Activated CD4-positive, alpha-beta T cell treated with anti-CD3 and anti-CD28 coated beads for 48 hours (primary cell): Measurements from ENCODE around the gene JAK3.

ENCODE experiments used
- DNase-seq: peaks from one replicate; pipeline ENCODE4 v3.0.0-alpha.2; 2020

The JAK3 gene

GRCh38 chr19:17837972-17838371 is 9.8 kb downstream of the JAK3 start:
- no peak for DNase-seq

DNA sequence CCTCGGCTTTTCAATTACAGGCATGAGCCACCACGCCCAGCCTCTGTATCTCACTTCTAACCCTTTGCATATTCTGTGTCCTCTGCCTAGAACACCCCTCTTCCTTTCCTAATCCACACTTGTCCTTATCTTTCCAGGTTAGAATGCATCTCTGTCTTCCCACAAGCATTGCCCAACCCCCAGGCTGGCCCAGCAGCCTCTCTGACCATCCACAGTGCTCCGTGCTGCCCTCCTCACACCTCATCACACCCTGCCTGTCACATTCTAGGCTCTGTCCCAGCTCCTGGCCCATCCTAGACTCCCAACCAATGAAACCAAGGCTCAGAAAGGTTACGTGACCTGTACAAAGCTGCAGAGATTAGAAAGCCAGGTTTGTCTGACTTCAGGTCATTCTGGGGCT is 11.3 kb downstream of the JAK3 start:
- no peak for DNase-seq

GRCh38 chr19:17835182-17836006 is 12.4 kb downstream of the JAK3 start:
- DNase-seq, result no peak

GRCh38 chr19:17834350-17835181 is 13.2 kb downstream of the JAK3 start:
- DNase-seq, result no peak

- no peak for DNase-seq
Observed at GRCh38 chr19:17832443-17833208, 15.2 kb downstream of the JAK3 start.

DNA sequence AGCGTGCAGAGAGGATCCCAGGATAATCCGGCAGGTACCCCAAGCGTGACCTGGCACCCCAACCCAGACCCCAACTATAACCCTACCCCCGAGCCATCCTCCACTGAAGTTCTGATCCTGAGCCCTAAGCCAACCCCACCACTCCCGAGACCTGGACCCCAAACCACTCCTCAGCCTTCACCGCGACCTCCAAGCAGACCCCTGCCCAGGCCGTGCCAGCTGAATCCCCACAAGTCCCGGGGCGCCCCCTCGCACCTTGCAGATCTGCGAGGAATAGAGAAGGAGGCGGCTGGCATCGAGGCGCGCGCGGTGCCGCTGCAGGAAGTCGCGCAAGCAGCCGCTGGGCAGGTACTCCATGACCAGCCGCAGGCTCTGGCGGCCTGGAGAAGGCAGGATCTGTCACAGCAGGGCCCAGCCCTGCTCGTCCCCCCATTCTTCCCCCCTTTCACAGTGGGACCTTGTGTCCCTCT is 16.3 kb downstream of the JAK3 start:
- DNase-seq, result no peak

- peak; percentile 84 for DNase-seq
Observed at GRCh38 chr19:17830567-17831418, 17.0 kb downstream of the JAK3 start.

DNA sequence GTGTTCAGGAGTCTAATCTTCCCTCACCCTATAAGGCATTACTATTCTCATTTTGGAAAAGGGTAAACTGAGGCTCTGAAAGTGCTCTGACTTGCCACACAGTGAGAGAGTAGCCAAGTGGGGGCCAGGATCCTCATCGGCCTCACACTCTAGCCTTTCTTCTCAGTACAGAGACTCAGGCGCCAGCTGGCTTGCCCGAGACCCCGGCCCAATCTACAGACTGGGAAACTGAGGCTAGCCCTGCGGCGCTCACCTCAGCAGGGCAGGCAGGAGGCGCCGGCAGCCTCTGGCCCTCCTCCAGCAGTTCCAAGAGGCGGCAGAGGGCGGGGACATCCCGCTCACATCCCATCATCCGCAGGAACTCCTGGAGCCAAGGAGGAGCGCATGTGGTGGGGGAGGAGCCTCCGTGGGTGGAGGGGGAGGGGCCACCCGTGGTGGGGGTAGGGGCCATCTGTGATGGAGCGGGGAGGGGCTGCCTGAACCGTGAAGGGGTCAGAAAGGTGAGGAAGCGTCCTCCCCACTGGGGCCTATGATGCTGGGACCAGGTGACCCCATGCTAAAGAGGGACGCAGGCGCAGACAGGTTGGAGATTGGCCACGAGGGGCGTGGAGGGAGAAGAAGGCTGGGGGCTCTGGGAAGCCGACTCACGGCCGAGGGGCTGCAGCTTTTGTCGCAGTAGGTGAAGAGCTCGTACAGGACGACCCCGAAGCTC is 17.8 kb downstream of the JAK3 start:
- no peak for DNase-seq

DNA sequence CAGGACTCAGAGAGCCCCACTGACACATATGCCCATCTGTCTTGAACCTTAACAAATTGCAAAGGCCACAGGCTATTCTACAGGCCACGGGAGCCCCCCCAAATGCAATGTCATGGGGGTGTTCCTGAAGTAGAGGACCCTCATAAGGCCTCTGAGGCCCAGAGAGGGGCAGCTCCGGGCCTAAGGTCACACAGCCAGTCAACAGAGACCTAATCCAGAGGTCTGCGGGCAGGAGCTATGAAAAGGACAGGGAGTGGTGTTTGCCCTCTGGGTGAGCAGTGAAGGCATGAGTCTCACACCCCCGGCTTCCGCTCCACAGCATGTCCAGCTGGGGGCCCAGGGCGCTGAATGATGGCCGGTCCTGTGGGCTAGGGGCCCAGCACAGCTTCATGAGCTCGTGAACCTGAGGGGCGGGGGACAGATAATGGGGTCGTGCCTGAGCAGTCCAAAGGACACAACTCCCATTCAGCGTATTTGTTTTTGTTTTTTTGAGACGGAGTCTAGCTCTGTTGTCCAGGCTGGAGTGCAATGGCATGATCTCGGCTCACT is 21.2 kb downstream of the JAK3 start:
- DNase-seq, result no peak

- no peak for DNase-seq
Observed at GRCh38 chr19:17824339-17824738, 23.4 kb downstream of the JAK3 start.

GRCh38 chr19:17821190-17821589 is 26.6 kb downstream of the JAK3 start, which contains the start of gene INSL3:
Gene INSL3 (minus strand): TSS chr19:17821519. CDS start chr19:17821506, 13 bp downstream.
- DNase-seq, result no peak

DNA sequence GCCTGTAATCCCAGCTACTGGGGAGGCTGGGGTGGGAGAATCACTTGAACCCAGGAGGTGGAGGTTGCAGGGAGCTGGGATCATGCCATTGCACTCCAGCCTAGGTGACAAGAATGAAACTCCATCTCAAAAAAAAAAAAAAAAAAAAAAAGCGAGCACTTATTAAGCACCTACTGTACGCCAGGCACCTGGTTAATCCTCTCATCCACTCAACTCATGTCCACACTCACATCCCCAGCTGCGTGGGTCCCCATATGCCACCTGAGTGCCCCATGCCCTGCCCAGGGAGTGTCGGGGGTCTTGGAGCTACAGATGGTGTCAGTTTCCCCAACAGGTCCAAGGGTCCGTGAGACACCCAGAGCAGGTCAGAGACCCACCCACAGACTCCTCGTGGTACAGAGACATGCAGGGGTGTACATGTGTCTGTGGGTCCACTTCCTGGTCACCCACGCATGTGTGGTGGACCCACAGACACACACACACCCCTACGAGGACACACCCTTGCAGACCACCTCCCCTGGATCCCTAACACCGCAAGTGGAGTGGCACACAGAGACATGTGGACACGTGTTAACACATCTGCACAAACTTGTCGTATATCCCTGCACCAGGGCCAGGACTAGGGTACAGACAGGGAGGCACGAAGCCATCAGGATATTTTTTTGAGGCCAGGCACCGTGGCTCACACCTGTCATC is 30.0 kb downstream of the JAK3 start:
- DNase-seq, result no peak

- DNase-seq, result no peak
Observed at GRCh38 chr19:17812099-17812498, 35.7 kb downstream of the JAK3 start.

DNA sequence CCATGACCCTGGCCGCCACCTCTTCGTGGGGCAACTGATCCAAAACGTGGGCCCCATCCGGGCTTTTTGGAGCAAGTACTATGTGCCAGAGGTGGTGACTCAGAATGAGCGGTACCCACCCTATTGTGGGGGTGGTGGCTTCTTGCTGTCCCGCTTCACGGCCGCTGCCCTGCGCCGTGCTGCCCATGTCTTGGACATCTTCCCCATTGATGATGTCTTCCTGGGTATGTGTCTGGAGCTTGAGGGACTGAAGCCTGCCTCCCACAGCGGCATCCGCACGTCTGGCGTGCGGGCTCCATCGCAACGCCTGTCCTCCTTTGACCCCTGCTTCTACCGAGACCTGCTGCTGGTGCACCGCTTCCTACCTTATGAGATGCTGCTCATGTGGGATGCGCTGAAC is 36.1 kb downstream of the JAK3 start:
- no peak for DNase-seq

GRCh38 chr19:17811103-17811502 is 36.7 kb downstream of the JAK3 start:
- no peak for DNase-seq

DNA sequence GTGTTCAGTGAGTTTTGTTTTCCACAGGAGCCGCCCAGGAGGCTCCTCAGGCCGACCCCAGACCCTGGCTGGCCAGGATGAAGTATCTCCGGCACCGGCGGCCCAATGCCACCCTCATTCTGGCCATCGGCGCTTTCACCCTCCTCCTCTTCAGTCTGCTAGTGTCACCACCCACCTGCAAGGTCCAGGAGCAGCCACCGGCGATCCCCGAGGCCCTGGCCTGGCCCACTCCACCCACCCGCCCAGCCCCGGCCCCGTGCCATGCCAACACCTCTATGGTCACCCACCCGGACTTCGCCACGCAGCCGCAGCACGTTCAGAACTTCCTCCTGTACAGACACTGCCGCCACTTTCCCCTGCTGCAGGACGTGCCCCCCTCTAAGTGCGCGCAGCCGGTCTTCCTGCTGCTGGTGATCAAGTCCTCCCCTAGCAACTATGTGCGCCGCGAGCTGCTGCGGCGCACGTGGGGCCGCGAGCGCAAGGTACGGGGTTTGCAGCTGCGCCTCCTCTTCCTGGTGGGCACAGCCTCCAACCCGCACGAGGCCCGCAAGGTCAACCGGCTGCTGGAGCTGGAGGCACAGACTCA is 40.0 kb downstream of the JAK3 start:
- DNase-seq, result no peak

- DNase-seq, result peak; percentile 51
Observed at GRCh38 chr19:17806945-17807344, 40.8 kb downstream of the JAK3 start.

- no peak for DNase-seq
Observed at GRCh38 chr19:17805427-17805826, 42.4 kb downstream of the JAK3 start.

- no peak for DNase-seq
Observed at GRCh38 chr19:17803264-17803896, 44.4 kb downstream of the JAK3 start.
